ENCODE data around the gene NHSL2. TPM values are rescaled to one million over a fixed set of nuclear protein-coding genes. Genes with fewer than 3 reads are reported as not detected.

Gene NHSL2
- total and polyA plus RNA-seq, 10 donors = 0.24 to 20.8 (median 10.1) TPM

GRCh38 chrX:71941145-71941544, 30.5 kb downstream of the NHSL2 start:
- 79 to 100% (median 94%) methylated on average over 1 of the region's 1 CpG for WGBS, 5 donors
- no peak overlapping the region for H3K27ac ChIP-seq

GRCh38 chrX:71941776-71942175, 31.1 kb downstream of the NHSL2 start:
- 36 to 78% (median 58%) methylated on average over 3 of the region's 3 CpGs for WGBS, 5 donors
- Histone ChIP-seq H3K4me3 (no peak overlapping the region), H3K4me1 (no peaks in the 10 kb centered on the region), H3K27me3 (replicated peaks in 1 of 7) (peaks cover 0 to 4% (median 0%) of the 10 kb centered on the region in 7 donors), H3K27ac (no peak overlapping the region), H3K36me3 (no peaks in the 10 kb centered on the region), H3K9me3 (no peaks in the 10 kb centered on the region)
- intact Hi-C loops (cut with DNase I; ENCODE audit: low total_unique reads) = no loop called here
- no peak for DNase-seq
- TF ChIP-seq POLR2AphosphoS5 (IDR thresholded peaks at IDR 0.05) (no peak), POLR2A (IDR thresholded peaks at IDR 0.05) (no peak), CTCF (IDR thresholded peaks at IDR 0.05 in 8 of 11, conservative IDR thresholded peaks at IDR 0.05 in 3 of 11) (no peak)

More at GRCh38 chrX:71941145-71941544, 30.5 kb downstream of the NHSL2 start:
- Histone ChIP-seq H3K4me1 (no peaks in the 10 kb centered on the region), H3K27me3 (replicated peaks in 1 of 7) (peaks cover 0 to 6% (median 0%) of the 10 kb centered on the region in 7 donors), H3K4me3 (no peak overlapping the region), H3K36me3 (no peaks in the 10 kb centered on the region), H3K9me3 (no peaks in the 10 kb centered on the region)
- no peak for TF ChIP-seq CTCF (IDR thresholded peaks at IDR 0.05 in 8 of 11, conservative IDR thresholded peaks at IDR 0.05 in 3 of 11)
- no peak for TF ChIP-seq POLR2AphosphoS5 (IDR thresholded peaks at IDR 0.05)
- no peak for TF ChIP-seq POLR2A (IDR thresholded peaks at IDR 0.05)
- DNase-seq = no peak
- intact Hi-C loops (cut with DNase I; ENCODE audit: low total_unique reads) = no loop called here

GRCh38 chrX:71944369-71944768, 33.7 kb downstream of the NHSL2 start:
- WGBS, 5 donors = 59 to 100% (median 92%) methylated on average over 1 to 2 of the region's 2 CpGs
- no peaks in the 10 kb centered on the region for H3K27me3 ChIP-seq (replicated peaks in 1 of 7)
- H3K9me3 ChIP-seq = no peaks in the 10 kb centered on the region
- intact Hi-C loops (cut with DNase I; ENCODE audit: low total_unique reads) = no loop called here
- no peaks in the 10 kb centered on the region for H3K36me3 ChIP-seq
- H3K4me3 ChIP-seq = no peak overlapping the region
- no peak overlapping the region for H3K27ac ChIP-seq
- no peaks in the 10 kb centered on the region for H3K4me1 ChIP-seq
- DNase-seq = no peak
- TF ChIP-seq POLR2A (IDR thresholded peaks at IDR 0.05) (no peak), POLR2AphosphoS5 (IDR thresholded peaks at IDR 0.05) (no peak), CTCF (IDR thresholded peaks at IDR 0.05 in 8 of 11, conservative IDR thresholded peaks at IDR 0.05 in 3 of 11) (no peak)

GRCh38 chrX:71945237-71945805, 34.7 kb downstream of the NHSL2 start:
- Histone ChIP-seq H3K27ac (no peak overlapping the region), H3K9me3 (no peaks in the 10 kb centered on the region), H3K4me3 (no peak overlapping the region), H3K27me3 (replicated peaks in 1 of 7) (no peaks in the 10 kb centered on the region), H3K4me1 (no peaks in the 10 kb centered on the region), H3K36me3 (no peaks in the 10 kb centered on the region)
- DNase-seq = no peak
- WGBS, 5 donors = 63 to 69% (median 69%) methylated on average over 8 of the region's 8 CpGs
- intact Hi-C loops (cut with DNase I; ENCODE audit: low total_unique reads) = no loop called here
- TF ChIP-seq CTCF (IDR thresholded peaks at IDR 0.05 in 8 of 11, conservative IDR thresholded peaks at IDR 0.05 in 3 of 11) (no peak), POLR2A (IDR thresholded peaks at IDR 0.05) (no peak), POLR2AphosphoS5 (IDR thresholded peaks at IDR 0.05) (no peak)

Measured in spleen (tissue), 11 donors.